ENCODE results near the gene CD55.

CD55 gene

GRCh38 chr1:207284209-207284897 is 37.1 kb upstream of the CD55 start:
- no peak overlapping the region for H3K4me3 ChIP-seq (ENCODE audit: low read length, poor library complexity, severe bottlenecking)
- H3K36me3 ChIP-seq (ENCODE audit: insufficient read depth, low read length): no peaks in the 10 kb centered on the region
- no peak overlapping the region for H2AFZ ChIP-seq (ENCODE audit: low read length)
- TF ChIP-seq EZH2phosphoT487 (IDR thresholded peaks at IDR 0.05; ENCODE audit: borderline replicate concordance) (no peak), CTCF (conservative IDR thresholded peaks at IDR 0.05; ENCODE audit: low read length) (no peak)
- H3K9me2 ChIP-seq (replicated peaks; ENCODE audit: low read depth, low read length): no peaks in the 10 kb centered on the region
- no peaks in the 10 kb centered on the region for H3F3A ChIP-seq (ENCODE audit: low read depth)
- no peaks in the 10 kb centered on the region for H3K79me2 ChIP-seq (ENCODE audit: insufficient read depth, low read length)
- no peaks in the 10 kb centered on the region for H3K27me3 ChIP-seq (ENCODE audit: insufficient read depth, low read length, poor library complexity, severe bottlenecking)
- H3K4me1 ChIP-seq (ENCODE audit: insufficient read depth, low read length, poor library complexity, severe bottlenecking): no peaks in the 10 kb centered on the region
- no peak overlapping the region for H3K4me2 ChIP-seq (ENCODE audit: low read depth, low read length, poor library complexity, severe bottlenecking)
- no peaks in the 10 kb centered on the region for H3K9me3 ChIP-seq (ENCODE audit: insufficient read depth, low read depth, low read length)
- no peak overlapping the region for H3K9ac ChIP-seq (ENCODE audit: low read depth, low read length, poor library complexity, severe bottlenecking)
- H4K20me1 ChIP-seq (ENCODE audit: insufficient read depth, low read length, poor library complexity, severe bottlenecking): no peaks in the 10 kb centered on the region

DNA sequence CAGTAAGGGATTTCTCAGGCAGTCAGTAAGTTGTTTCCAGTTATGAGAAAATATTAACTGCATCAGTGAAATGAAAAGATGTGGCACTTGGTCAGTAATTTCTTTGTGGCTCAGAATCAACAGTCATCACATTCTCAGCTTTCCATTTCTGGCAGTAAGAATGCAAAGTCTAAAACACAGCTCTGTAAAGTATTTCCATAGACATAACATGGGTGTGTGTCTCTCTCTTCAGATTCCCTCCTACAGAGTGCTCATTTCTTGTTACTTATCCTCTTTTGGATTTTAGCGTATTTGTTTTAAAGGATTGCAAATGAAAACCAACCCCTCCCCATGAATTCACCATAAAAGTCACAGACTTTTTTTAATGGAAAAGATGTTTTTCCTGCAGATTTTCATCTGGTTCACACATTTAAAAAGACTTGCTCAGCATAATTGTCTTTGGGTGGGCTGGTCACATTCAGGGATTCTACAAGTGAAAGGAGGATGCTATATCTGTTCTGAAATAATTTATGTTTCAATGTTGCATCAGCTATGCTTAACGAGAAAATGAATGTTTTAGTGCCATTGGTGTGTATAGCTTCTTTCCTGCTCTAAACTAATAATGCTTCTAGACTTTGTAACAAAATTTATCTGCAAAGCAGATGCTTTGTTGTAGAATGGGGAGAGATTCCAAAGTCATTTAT is 34.6 kb upstream of the CD55 start:
- Histone ChIP-seq H3K27me3 (ENCODE audit: insufficient read depth, low read length, poor library complexity, severe bottlenecking) (no peaks in the 10 kb centered on the region), H3F3A (ENCODE audit: low read depth) (no peaks in the 10 kb centered on the region), H3K9ac (ENCODE audit: low read depth, low read length, poor library complexity, severe bottlenecking) (no peak overlapping the region), H2AFZ (ENCODE audit: low read length) (no peak overlapping the region), H3K79me2 (ENCODE audit: insufficient read depth, low read length) (no peaks in the 10 kb centered on the region), H3K36me3 (ENCODE audit: insufficient read depth, low read length) (no peaks in the 10 kb centered on the region), H3K4me2 (ENCODE audit: low read depth, low read length, poor library complexity, severe bottlenecking) (no peak overlapping the region), H3K4me1 (ENCODE audit: insufficient read depth, low read length, poor library complexity, severe bottlenecking) (no peaks in the 10 kb centered on the region), H3K9me3 (ENCODE audit: insufficient read depth, low read depth, low read length) (no peaks in the 10 kb centered on the region), H3K9me2 (replicated peaks; ENCODE audit: low read depth, low read length) (no peaks in the 10 kb centered on the region), H4K20me1 (ENCODE audit: insufficient read depth, low read length, poor library complexity, severe bottlenecking) (no peaks in the 10 kb centered on the region), H3K4me3 (ENCODE audit: low read length, poor library complexity, severe bottlenecking) (no peak overlapping the region)
- no peak for TF ChIP-seq CTCF (conservative IDR thresholded peaks at IDR 0.05; ENCODE audit: low read length)
- TF ChIP-seq EZH2phosphoT487 (IDR thresholded peaks at IDR 0.05; ENCODE audit: borderline replicate concordance): no peak

DNA sequence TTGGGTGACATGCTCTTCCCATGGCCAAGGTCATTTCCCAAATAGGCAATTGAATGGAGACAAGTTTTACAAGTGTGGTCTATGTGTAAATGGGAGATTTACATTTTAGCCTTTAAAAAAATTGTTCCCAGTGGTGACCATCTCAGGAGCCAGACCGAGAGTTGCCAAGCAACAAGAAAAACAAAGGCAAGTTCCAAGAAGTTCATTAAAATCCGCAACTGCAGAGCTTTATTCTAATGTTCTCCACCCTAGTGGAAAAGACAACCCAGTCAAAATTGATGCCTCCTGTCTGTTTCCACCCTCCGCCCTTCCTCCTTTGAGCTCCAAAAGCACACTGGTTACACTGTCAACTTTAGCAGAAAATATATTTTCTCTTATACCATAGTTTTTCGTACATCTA is 33.2 kb upstream of the CD55 start:
- no peaks in the 10 kb centered on the region for H3K4me1 ChIP-seq (ENCODE audit: insufficient read depth, low read length, poor library complexity, severe bottlenecking)

More for the DNA sequence above, 33.2 kb upstream of the CD55 start:
- H3K9ac ChIP-seq (ENCODE audit: low read depth, low read length, poor library complexity, severe bottlenecking): no peak overlapping the region
- no peaks in the 10 kb centered on the region for H3K9me2 ChIP-seq (replicated peaks; ENCODE audit: low read depth, low read length)
- H3F3A ChIP-seq (ENCODE audit: low read depth): no peaks in the 10 kb centered on the region
- no peak overlapping the region for H2AFZ ChIP-seq (ENCODE audit: low read length)
- TF ChIP-seq CTCF (conservative IDR thresholded peaks at IDR 0.05; ENCODE audit: low read length) (no peak), EZH2phosphoT487 (IDR thresholded peaks at IDR 0.05; ENCODE audit: borderline replicate concordance) (no peak)
- H4K20me1 ChIP-seq (ENCODE audit: insufficient read depth, low read length, poor library complexity, severe bottlenecking): no peaks in the 10 kb centered on the region
- no peaks in the 10 kb centered on the region for H3K79me2 ChIP-seq (ENCODE audit: insufficient read depth, low read length)
- H3K4me3 ChIP-seq (ENCODE audit: low read length, poor library complexity, severe bottlenecking): no peak overlapping the region
- no peaks in the 10 kb centered on the region for H3K36me3 ChIP-seq (ENCODE audit: insufficient read depth, low read length)
- no peak overlapping the region for H3K4me2 ChIP-seq (ENCODE audit: low read depth, low read length, poor library complexity, severe bottlenecking)
- H3K27me3 ChIP-seq (ENCODE audit: insufficient read depth, low read length, poor library complexity, severe bottlenecking): no peaks in the 10 kb centered on the region
- no peaks in the 10 kb centered on the region for H3K9me3 ChIP-seq (ENCODE audit: insufficient read depth, low read depth, low read length)

Data from Loucy (cell line).